ENCODE data around the gene CAPN8. TPM values are rescaled to one million over a fixed set of nuclear protein-coding genes. Genes with fewer than 3 reads are reported as not detected.

CAPN8 gene
- total RNA-seq, 2 donors from 2014 or later = 0.44 TPM; not detected in 1

GRCh38 chr1:223713546-223714420, 48.3 kb upstream of the CAPN8 start:
- H3K4me3 ChIP-seq (ENCODE audit: low read length) = peak overlapping the region; percentile 92
- no peaks in the 10 kb centered on the region for H3K9me3 ChIP-seq (ENCODE audit: control insufficient read depth, low read length)
- peak overlapping the region; percentile 73 for H3K9ac ChIP-seq (ENCODE audit: extremely low read depth, low read length, poor library complexity, severe bottlenecking)
- no peak for DNase-seq
- Mint-ChIP-seq H3K9me3 (no peaks in the 10 kb centered on the region), H3K4me1 (peaks cover 40% of the 10 kb centered on the region), H3K27me3 (ENCODE audit: insufficient read depth) (peaks cover 35% of the 10 kb centered on the region), H3K4me3 (peak overlapping the region; percentile 77), H3K36me3 (ENCODE audit: low read depth) (peaks cover 8% of the 10 kb centered on the region), H3K27ac (no peak overlapping the region)
- WGBS, 2 experiments (ENCODE audit: insufficient coverage in 1 of 2, insufficient read length in 1 of 2) = 59 to 64% methylated on average over 7 of the region's 7 CpGs
- TF ChIP-seq, protein P1, sequence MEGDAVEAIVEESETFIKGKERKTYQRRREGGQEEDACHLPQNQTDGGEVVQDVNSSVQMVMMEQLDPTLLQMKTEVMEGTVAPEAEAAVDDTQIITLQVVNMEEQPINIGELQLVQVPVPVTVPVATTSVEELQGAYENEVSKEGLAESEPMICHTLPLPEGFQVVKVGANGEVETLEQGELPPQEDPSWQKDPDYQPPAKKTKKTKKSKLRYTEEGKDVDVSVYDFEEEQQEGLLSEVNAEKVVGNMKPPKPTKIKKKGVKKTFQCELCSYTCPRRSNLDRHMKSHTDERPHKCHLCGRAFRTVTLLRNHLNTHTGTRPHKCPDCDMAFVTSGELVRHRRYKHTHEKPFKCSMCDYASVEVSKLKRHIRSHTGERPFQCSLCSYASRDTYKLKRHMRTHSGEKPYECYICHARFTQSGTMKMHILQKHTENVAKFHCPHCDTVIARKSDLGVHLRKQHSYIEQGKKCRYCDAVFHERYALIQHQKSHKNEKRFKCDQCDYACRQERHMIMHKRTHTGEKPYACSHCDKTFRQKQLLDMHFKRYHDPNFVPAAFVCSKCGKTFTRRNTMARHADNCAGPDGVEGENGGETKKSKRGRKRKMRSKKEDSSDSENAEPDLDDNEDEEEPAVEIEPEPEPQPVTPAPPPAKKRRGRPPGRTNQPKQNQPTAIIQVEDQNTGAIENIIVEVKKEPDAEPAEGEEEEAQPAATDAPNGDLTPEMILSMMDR (conservative IDR thresholded peaks at IDR 0.05) = no peak
- no peaks in the 10 kb centered on the region for H3K27me3 ChIP-seq (ENCODE audit: control insufficient read depth, insufficient read depth, low read length, poor library complexity, severe bottlenecking)
- peaks cover 21% of the 10 kb centered on the region for H3K4me1 ChIP-seq (ENCODE audit: control insufficient read depth, insufficient read depth, low read length)
- H3K27ac ChIP-seq (ENCODE audit: low read depth, low read length) = no peak overlapping the region
- H3K36me3 ChIP-seq (ENCODE audit: control insufficient read depth, insufficient read depth, low read length) = peaks cover 30% of the 10 kb centered on the region

DNA sequence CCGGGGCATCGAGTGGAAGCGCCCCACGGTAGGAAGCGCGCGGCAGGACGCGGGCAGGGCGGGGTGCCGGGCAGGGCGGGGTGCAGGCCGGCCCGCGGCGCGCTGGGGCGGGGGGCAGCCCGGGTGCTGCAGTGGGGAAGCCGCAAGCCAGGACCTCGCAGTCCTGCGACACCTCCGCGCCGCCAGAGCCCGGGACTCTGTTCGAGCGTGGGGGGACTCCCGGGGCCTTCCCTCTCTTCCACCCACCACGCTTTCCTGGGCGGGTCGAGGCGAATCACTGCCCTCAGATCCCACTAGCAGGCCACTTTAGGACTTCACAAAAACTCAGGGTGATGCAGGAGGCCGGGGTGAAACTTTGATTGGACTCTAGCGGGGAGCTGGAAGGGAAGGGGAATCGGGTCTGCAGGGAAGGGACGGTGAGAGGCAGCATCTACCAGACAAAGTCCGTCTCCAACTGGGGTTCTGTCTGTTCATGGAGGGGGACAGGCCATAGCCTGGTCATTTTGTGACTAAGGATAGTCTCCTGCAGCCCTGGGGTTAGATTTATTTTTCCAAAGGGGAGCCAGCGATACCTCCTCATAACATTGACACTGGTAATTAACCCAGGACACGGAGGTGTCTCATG, 47.5 kb upstream of the CAPN8 start:
- Histone ChIP-seq H3K9ac (ENCODE audit: extremely low read depth, low read length, poor library complexity, severe bottlenecking) (peak overlapping the region; percentile 73), H3K9me3 (ENCODE audit: control insufficient read depth, low read length) (no peaks in the 10 kb centered on the region), H3K27me3 (ENCODE audit: control insufficient read depth, insufficient read depth, low read length, poor library complexity, severe bottlenecking) (no peaks in the 10 kb centered on the region), H3K27ac (ENCODE audit: low read depth, low read length) (no peak overlapping the region), H3K4me3 (ENCODE audit: low read length) (peak overlapping the region; percentile 92), H3K36me3 (ENCODE audit: control insufficient read depth, insufficient read depth, low read length) (peaks cover 22% of the 10 kb centered on the region), H3K4me1 (ENCODE audit: control insufficient read depth, insufficient read depth, low read length) (peaks cover 13% of the 10 kb centered on the region)
- peak overlapping the region; percentile 79 for H3K27ac Mint-ChIP-seq
- WGBS, 2 experiments (ENCODE audit: insufficient coverage in 1 of 2, insufficient read length in 1 of 2) = 0 to 4% methylated on average over 15 to 40 of the region's 40 CpGs
- peak overlapping the region; percentile 77 for H3K4me3 Mint-ChIP-seq
- peaks cover under 1% of the 10 kb centered on the region for H3K36me3 Mint-ChIP-seq (ENCODE audit: low read depth)
- peak; percentile 75 for DNase-seq
- H3K4me1 Mint-ChIP-seq = peaks cover 38% of the 10 kb centered on the region
- H3K27me3 Mint-ChIP-seq (ENCODE audit: insufficient read depth) = peaks cover 30% of the 10 kb centered on the region
- H3K9me3 Mint-ChIP-seq = no peaks in the 10 kb centered on the region
- TF ChIP-seq, protein P1 (conservative IDR thresholded peaks at IDR 0.05) = no peak

DNA sequence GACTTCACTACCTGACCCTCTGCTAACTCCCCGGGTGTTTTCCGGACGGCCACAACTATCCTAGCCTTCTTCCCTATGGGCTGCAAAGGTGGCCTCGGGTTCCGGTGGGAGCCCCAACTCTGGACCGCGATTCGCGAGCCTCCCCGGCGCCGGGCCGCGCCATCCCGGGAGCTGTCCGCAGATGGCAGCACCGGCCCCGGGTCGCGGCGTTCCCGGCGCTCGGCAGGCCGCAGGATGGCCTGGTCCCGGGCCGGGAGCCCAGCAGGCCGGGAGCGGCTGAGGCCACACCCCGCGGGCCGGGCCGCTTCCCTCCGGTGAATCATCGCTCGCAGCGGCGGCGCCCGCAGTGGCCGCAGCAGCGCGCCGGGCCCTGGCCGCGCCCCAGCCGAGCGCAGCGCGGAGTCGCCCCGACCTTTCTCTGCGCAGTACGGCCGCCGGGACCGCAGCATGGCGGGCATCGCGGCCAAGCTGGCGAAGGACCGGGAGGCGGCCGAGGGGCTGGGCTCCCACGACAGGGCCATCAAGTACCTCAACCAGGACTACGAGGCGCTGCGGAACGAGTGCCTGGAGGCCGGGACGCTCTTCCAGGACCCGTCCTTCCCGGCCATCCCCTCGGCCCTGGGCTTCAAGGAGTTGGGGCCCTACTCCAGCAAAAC, 46.8 kb upstream of the CAPN8 start, which contains the start of gene CAPN2:
Gene CAPN2, plus strand, starts transcription at position 346 of the 656 bp plus-strand sequence. Its CDS starts 102 bp downstream, at position 448.
- Mint-ChIP-seq H3K27ac (peak within 1 kb of the TSS; percentile 79), H3K4me1 (peaks cover 43% of the 10 kb centered on the region), H3K36me3 (ENCODE audit: low read depth) (no peaks in the 10 kb centered on the region), H3K27me3 (ENCODE audit: insufficient read depth) (peaks cover 31% of the 10 kb centered on the region), H3K9me3 (no peaks in the 10 kb centered on the region), H3K4me3 (peak within 1 kb of the TSS; percentile 77)
- peak within 1 kb of the TSS; percentile 73 for H3K9ac ChIP-seq (ENCODE audit: extremely low read depth, low read length, poor library complexity, severe bottlenecking)
- H3K9me3 ChIP-seq (ENCODE audit: control insufficient read depth, low read length) = no peaks in the 10 kb centered on the region
- WGBS, 2 experiments (ENCODE audit: insufficient coverage in 1 of 2, insufficient read length in 1 of 2) = 0 to 1% methylated on average over 26 to 74 of the region's 74 CpGs
- peak; percentile 88 for DNase-seq
- no peak within 1 kb of the TSS for H3K27ac ChIP-seq (ENCODE audit: low read depth, low read length)
- H3K4me3 ChIP-seq (ENCODE audit: low read length) = peak within 1 kb of the TSS; percentile 92
- TF ChIP-seq, protein P1 (conservative IDR thresholded peaks at IDR 0.05) = peak; percentile 76
- H3K36me3 ChIP-seq (ENCODE audit: control insufficient read depth, insufficient read depth, low read length) = peaks cover 15% of the 10 kb centered on the region
- H3K4me1 ChIP-seq (ENCODE audit: control insufficient read depth, insufficient read depth, low read length) = peaks cover 12% of the 10 kb centered on the region
- no peaks in the 10 kb centered on the region for H3K27me3 ChIP-seq (ENCODE audit: control insufficient read depth, insufficient read depth, low read length, poor library complexity, severe bottlenecking)

Measured in endodermal cell (in vitro differentiated cells).